ENCODE results near the gene NIFK.
"Not testable (repeated sequence)": the region's sequence is repeated elsewhere in the genome, so short reads cannot be mapped to it uniquely, and the experiment has no call there.

The NIFK gene

GRCh38 chr2:121731366-121731765 lies 5.3 kb downstream of the NIFK start:
- no peak for DNase-seq

DNA sequence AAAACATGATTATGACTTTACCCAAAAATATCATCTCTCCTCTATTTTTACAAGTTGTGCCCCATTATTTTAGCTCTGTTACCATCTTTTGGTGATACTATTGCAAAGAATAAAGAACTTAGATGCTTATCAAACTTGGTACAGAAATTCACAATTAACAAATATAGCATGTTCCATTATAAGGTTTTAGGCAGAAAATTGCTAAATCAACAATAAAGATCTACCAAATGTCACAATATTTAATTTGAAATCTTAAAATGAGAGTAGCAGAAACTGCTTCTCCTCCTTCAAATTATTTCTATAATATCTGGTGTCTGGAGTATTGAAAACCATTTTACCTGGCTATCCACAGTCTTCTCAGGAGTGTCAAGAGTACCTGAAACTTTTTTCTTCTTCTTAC lies 8.7 kb downstream of the NIFK start:
- DNase-seq: no peak

GRCh38 chr2:121727332-121727731 lies 9.3 kb downstream of the NIFK start:
- DNase-seq: no peak

- DNase-seq: no peak
Measured at GRCh38 chr2:121723316-121723715, 13.4 kb downstream of the NIFK start.

- no peak for DNase-seq
Measured at GRCh38 chr2:121722479-121722878, 14.2 kb downstream of the NIFK start.

- DNase-seq: no peak
Measured at GRCh38 chr2:121721926-121722325, 14.7 kb downstream of the NIFK start.

- no peak for DNase-seq
Measured at GRCh38 chr2:121717529-121717928, 19.1 kb downstream of the NIFK start.

DNA sequence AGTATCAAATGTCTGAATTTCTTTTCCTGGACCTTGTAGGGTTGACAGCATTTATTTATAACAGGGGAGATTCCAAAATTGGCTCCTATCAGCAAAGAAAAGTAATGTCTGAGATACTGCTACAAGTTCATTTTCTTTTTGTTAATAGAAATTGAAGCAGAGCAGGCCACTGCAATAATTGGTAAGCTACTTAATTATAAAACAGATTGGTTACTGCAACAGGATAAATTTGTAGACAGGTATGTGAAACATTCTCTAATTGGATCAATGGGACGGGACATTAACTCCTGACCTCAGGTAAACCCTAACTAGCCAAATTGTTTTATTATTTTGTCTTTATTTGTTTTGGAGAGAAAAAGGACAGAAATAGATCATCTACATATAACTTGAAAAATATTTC lies 20.5 kb downstream of the NIFK start:
- no peak for DNase-seq

DNA sequence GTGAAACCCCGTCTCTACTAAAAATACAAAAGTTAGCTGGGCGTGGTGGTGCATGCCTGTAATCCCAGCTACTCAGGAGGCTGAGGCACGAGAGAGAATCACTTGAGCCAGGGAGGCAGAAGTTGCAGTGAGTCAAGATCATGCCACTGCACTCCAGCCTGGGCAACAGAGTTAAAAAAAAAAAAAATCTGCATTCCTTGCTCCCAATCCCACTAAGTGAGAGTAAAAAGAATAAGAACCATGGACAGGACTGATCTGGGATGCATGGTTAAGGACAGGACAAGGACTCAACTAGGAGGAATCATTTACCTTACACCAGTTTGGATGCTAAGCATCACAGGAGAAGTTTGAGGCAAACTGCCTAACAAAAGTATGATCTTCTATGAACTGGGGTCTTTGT lies 25.2 kb downstream of the NIFK start:
- DNase-seq: not testable (repeated sequence)

DNA sequence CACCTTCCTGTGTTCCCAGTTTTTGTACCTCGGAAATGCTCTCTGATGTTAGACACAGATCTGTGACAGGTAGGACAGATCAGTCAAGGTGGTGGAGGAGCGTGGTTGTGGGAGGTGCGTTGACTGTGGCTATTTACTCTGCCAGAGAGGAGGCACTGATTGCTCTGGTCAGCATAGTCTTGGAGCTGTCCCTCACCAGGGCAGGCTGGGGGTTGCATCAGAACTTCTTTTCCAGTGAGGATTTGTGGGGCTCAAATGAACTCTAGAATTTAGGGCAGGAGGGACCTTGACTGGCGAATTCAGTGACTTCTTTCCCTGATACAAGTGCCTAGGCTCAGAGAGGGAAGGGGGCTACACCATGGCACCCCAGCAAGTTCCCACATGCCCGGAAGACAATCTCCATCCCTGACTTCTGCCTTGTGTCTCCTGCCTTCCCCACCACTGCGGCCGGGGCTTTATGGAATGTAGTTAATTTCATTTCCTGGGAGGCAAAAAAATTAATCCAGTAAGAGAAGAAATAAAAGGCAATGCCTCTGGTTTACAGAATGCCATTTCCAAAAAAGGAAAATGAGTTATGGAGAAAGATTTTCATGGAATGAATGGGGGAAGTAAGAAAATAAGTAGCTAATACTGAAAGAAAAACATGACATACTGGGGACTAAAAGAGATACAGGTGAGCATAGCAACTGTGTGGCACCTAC lies 26.1 kb downstream of the NIFK start:
- DNase-seq: no peak

GRCh38 chr2:121709776-121710469 lies 26.8 kb downstream of the NIFK start:
- DNase-seq: no peak

DNA sequence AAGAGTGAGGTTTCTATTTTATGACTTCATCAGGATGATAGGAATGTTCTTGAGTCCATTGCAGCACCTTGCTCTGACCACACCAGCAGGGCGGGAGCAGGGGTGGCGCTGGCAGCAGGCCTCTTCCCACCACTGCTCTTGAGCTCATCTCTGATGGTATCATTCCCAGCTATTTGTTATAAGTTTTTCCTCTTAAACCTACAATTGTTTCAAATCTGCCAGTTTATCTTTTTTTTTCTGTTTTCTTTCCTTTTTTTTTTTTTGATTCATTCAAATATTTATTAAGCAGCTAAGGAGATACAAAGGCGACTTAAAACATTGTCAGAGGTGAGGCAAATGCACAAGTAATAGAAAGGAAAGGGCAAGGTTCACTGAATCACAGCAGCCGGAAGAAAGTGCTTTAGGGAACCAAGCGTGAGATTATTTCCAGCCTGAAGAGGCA lies 28.7 kb downstream of the NIFK start:
- DNase-seq: no peak

GRCh38 chr2:121707344-121707919 lies 29.2 kb downstream of the NIFK start:
- DNase-seq: no peak

- DNase-seq: no peak
Measured at GRCh38 chr2:121705958-121706357, 30.7 kb downstream of the NIFK start.

DNA sequence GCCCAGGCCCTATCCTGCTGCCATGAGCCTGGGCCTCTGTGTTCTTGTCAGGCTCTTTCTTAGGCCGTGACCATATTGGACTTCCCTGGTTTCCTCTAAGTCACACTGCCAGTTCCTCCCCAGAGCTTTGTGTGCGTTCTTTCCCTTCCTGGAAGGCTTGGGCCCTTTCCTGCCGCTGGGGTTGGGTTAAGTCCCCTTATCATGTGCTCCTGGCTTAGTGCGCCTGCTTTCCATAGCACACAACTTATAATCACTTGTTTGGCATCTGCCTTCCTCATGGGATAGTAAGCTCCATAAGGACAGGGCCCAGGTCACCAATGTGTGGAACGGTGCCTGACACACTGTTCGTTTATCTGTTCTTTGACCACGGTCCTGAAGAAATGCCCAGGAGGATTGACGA lies 31.3 kb downstream of the NIFK start:
- no peak for DNase-seq

- not testable (repeated sequence) for DNase-seq
Measured at GRCh38 chr2:121701761-121702160, 34.9 kb downstream of the NIFK start.

GRCh38 chr2:121699421-121700333 lies 37.0 kb downstream of the NIFK start:
- peak; percentile 17 for DNase-seq

DNA sequence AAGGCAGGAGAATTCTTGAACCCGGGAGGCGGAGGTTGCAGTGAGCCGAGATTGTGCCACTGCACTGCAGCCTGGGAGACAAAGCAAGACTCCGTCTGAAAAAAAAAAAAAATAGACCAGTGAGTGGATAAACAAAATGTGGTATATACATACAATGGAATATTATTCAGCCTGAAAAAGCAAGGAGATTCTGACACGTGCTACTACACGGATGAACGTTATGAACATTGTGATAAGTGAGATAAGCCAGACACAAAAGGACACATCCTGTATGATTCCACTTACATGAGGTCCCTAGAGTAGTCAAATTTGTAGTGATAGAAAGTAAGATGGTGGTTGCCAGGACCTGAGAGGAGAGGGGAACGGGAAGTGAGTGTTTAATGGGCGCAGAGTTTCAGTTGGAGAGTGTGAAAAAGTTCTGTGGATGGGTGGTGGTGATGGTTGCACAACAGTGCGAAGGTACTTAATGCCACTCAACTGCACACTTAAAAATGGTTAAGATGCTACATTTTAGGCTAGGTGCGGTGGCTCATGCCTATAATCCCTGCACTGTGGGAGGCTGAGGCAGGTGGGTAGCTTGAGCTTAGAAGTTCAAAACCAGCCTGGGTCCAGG lies 38.3 kb downstream of the NIFK start:
- no peak for DNase-seq

DNA sequence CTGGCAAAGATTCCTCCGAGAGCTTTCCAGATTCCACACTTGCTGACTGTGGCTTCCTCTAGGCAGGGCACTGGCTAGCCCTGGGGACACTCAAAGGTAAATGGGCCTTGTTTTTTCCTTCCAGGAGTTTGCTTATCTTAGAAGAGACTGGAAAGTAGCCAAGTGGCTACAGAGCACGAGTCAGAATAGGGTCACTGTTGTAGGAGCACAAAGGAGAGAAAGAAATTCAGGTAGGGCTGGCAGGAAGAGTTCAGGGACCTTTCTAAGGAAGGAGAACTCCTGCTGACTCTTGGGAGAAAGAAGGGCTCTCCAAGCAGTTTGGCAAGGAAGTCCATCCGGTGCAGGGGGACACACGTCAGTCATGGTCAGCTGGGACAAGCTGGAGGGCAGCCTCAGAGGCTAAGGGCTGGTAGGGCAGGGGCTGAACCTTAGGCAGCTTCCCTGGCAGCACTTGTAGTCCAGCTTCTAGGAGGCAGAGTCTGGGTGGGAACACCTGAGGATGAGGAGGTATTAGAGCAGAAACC lies 39.5 kb downstream of the NIFK start:
- DNase-seq: no peak

DNA sequence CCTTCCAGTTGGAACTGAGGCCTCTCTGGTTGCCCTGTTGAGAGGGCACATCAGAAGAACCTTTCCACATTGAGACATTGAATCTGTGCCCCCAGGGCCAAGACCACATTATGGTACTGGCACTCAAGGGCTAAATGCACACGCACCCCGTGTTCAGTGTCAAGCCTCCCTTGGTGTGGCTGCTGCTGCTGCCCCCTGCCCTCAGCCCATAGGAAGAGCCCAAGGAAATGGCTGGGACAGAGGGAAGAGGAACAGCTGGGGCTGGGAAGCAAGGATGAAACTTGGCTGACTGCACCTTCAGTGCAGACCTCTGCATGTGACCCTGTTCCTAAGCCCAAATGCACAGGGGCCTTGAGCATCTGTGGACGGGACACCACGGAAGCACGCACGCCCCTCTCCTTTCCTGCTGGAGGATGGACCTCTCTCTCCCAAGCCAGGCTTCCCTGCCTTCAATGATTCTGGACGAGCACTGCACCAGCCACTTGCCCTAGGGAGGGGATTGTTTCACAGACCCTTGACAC lies 40.2 kb downstream of the NIFK start:
- no peak for DNase-seq

DNA sequence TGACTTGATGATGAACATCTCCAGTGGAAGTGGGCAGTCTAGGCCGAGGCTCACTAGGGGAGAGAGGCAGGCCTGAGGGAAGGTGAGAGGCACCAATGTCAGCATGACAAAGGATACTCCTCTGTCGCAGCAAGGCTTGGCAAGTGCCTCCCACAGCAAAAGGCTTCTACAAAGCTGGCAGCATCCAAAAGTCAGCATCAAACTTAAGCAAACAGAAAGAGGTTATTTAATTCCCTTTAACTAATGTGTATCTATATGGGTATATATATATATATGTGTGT lies 41.6 kb downstream of the NIFK start:
- no peak for DNase-seq

DNA sequence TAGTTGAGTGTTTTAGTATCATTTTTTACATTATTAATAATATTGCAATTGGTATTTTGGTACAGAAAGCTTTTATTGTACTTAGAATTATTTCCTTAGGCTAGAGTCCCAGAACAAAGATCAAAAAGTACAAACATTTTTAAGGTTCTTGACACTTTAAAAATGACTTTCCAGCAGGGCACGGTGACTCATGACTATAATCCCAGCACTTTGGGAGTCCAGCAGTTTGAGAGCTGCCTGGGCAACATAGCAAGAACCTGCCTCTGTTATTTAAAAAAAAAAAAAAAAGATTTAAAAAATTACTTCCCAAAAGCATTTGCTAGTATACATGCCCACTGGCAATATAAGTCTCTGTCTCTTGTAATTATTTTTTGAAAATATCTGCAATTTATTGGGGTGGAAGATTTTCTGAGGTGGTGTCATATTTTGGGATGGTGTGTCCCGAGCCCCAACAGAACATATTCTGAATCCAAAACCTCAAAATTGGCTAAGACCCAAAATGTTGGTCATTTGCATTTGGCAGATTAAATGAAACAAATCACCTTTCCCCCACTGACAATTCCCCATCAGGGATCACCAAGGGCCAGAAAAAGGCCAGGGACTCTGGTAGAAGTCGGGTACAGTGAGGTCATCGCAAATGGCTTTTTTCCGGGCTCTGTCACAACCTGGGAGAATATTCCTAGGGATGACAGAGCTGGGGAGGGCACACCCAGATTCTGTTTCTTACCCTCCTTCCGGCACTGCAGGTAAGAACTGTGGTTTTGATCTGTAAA lies 42.1 kb downstream of the NIFK start:
- DNase-seq: no peak

All from RPMI8226 (cell line).